PC-9 (cell line): ENCODE results near the gene GAB2. TPM values are rescaled to one million over a fixed set of nuclear protein-coding genes. Genes with fewer than 3 reads are reported as not detected.

Experiments used
- Bru-seq: library from RNA; stranded (reverse); fragments of 400-500 nt; gene quantifications from one replicate; lab custom pipeline; 2021; lab: Mats Ljungman, UMichigan
- BruChase-seq, 2 experiments: library from RNA; stranded (reverse); fragments of 400-500 nt; gene quantifications; one replicate each; lab custom pipeline; 2021; lab: Mats Ljungman, UMichigan
- BruUV-seq: library from RNA; stranded (reverse); fragments of 400-500 nt; replicated peaks from 2 replicates; lab custom pipeline; 2021; lab: Mats Ljungman, UMichigan
- CTCF ChIA-PET: fragments of 300-600 bp; sonication (Branson Sonifier 250); formaldehyde crosslinking; loops from one replicate; lab custom pipeline; 2022; ENCODE audit warnings: antibody characterized with exemption; lab: Charles Lee
- POLR2A ChIA-PET: fragments of 300-600 bp; sonication (Branson Sonifier 250); formaldehyde crosslinking; loops from one replicate; lab custom pipeline; 2022; ENCODE audit warnings: antibody characterized with exemption; ENCODE audit not compliant: unreplicated experiment; lab: Charles Lee
- DNase-seq, 2 experiments: peaks; one replicate each; pipeline versions ENCODE4 v3.0.0 to v3.0.0-alpha.2; 2015 to 2022; ENCODE audit warnings: mixed read lengths in 1 of 2
- H2AFZ ChIP-seq: fragments of 200-600 bp; sonication (generic); 2 replicates; pipeline ENCODE4 v1.8.1; 2017; ENCODE audit warnings: antibody characterized with exemption
- H3F3A ChIP-seq: fragments of 200-600 bp; sonication (generic); 2 replicates; pipeline ENCODE4 v1.8.1; 2017; ENCODE audit warnings: antibody characterized with exemption, mild to moderate bottlenecking, low read depth; ENCODE audit not compliant: insufficient read depth
- H3K27ac ChIP-seq: fragments of 200-600 bp; sonication (generic); 2 replicates; pipeline ENCODE4 v1.6.1; 2016; ENCODE audit warnings: mixed run types
- H3K27me3 ChIP-seq: fragments of 200-600 bp; sonication (generic); 2 replicates; pipeline ENCODE4 v1.6.1; 2016; ENCODE audit warnings: low read depth, mixed run types; ENCODE audit not compliant: insufficient read depth
- H3K36me3 ChIP-seq: fragments of 200-600 bp; sonication (generic); 2 replicates; pipeline ENCODE4 v1.6.1; 2016; ENCODE audit warnings: low read depth, mixed run types
- H3K4me1 ChIP-seq: fragments of 200-600 bp; sonication (generic); replicated peaks from 2 replicates; pipeline ENCODE4 v1.6.1; 2016; ENCODE audit warnings: mixed run types; ENCODE audit not compliant: insufficient read depth
- H3K4me2 ChIP-seq: fragments of 200-600 bp; sonication (generic); 2 replicates; pipeline ENCODE4 v1.6.1; 2017; ENCODE audit warnings: mixed run types
- H3K4me3 ChIP-seq: fragments of 200-600 bp; sonication (generic); 2 replicates; pipeline ENCODE4 v1.6.1; 2016; ENCODE audit warnings: mixed run types
- H3K79me2 ChIP-seq: fragments of 200-600 bp; sonication (generic); 2 replicates; pipeline ENCODE4 v1.6.1; 2017; ENCODE audit warnings: low read depth, mixed run types
- H3K9me2 ChIP-seq: fragments of 200-600 bp; sonication (generic); 2 replicates; pipeline ENCODE4 v1.8.1; 2017; ENCODE audit warnings: mild to moderate bottlenecking; ENCODE audit not compliant: insufficient read depth
- H3K9me3 ChIP-seq: fragments of 200-600 bp; sonication (generic); 2 replicates; pipeline ENCODE4 v1.8.1; 2016; ENCODE audit warnings: low read depth; ENCODE audit not compliant: insufficient read depth
- H4K20me1 ChIP-seq: fragments of 200-600 bp; sonication (generic); 2 replicates; pipeline ENCODE4 v1.8.1; 2017; ENCODE audit not compliant: insufficient read depth
- EZH2 ChIP-seq: fragments of 200-600 bp; sonication (generic); IDR thresholded peaks from 2 replicates; pipeline ENCODE4 v1.8.0; 2017; ENCODE audit warnings: antibody characterized with exemption, low read depth
- intact Hi-C: fragments of 100-400 bp; cut with micrococcal nuclease; formaldehyde crosslinking; loops from one replicate; pipeline ENCODE4 v1.10.0; 2022; ENCODE audit not compliant: unreplicated experiment
- long read RNA-seq: library from polyadenylated mRNA; stranded (forward); transcript quantifications from one replicate; pipeline ENCODE4 v2.0.0, GENCODE V29; 2022
- total RNA-seq: library from RNA; stranded (reverse); gene quantifications from 2 replicates; pipeline ENCODE4 v1.2.3, GENCODE V29; 2021
- TF ChIP-seq, protein P1 (sequence below): fragments of 200-600 bp; sonication (generic); conservative IDR thresholded peaks from 2 replicates; pipeline ENCODE4 v1.6.1; 2017; ENCODE audit warnings: mixed run types, antibody characterized with exemption, mild to moderate bottlenecking, moderate library complexity

Gene GAB2, protein sequence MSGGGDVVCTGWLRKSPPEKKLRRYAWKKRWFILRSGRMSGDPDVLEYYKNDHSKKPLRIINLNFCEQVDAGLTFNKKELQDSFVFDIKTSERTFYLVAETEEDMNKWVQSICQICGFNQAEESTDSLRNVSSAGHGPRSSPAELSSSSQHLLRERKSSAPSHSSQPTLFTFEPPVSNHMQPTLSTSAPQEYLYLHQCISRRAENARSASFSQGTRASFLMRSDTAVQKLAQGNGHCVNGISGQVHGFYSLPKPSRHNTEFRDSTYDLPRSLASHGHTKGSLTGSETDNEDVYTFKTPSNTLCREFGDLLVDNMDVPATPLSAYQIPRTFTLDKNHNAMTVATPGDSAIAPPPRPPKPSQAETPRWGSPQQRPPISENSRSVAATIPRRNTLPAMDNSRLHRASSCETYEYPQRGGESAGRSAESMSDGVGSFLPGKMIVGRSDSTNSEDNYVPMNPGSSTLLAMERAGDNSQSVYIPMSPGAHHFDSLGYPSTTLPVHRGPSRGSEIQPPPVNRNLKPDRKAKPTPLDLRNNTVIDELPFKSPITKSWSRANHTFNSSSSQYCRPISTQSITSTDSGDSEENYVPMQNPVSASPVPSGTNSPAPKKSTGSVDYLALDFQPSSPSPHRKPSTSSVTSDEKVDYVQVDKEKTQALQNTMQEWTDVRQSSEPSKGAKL
- total RNA-seq = 17.5 and 25.7 TPM in 2 replicates
- percentile 71 among the genes with signal in this experiment for Bru-seq, nascent RNA
- percentile 73 among the genes with signal in this experiment for BruChase-seq, experiment 1, labeled RNA remaining after a 2-hour chase
- percentile 55 among the genes with signal in this experiment for BruChase-seq, experiment 2, labeled RNA remaining after a 6-hour chase
- long read RNA-seq, partial matches to known transcripts = 0 of 8 reads
- long read RNA-seq, other reads (novel, unspliced or antisense) = 8 of 8 reads

DNA sequence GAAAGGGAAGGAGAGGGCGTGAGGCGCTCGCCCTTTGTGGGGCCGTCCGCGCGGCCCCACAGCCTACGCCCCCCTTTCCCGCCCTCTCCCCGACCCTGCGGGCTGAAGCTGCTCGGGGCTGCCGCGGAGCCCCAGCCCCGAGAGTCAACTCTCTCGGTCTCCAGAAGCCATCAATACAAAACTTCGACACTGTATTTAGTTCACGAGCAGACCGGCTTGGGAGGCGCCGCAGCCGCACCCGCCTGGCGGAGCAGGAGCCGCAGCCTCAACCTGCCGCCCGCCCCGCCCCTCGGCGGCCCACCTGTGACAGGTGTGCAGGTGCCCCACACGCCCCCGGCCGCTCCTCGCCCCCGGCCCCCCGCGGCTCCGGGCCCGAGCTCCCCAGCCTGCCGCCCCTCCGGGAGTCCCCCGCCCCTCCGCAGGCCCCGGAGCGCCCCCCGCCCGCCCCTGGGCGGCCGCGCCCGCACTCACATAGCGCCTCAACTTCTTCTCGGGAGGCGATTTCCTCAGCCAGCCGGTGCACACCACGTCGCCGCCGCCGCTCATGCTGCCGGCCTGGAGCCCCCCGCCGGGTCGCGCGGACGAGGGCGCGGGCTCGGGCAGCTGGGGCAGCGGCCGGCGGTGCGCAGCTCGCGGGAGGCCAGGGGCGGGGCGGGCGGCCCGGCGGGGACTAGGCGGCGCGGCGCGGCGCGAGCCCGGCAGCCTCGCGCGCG lies at the start of gene GAB2:
GAB2 (minus strand) TSS at position 646 of the 713 bp plus-strand sequence; CDS start at position 546, 100 bp downstream.
- Histone ChIP-seq H3K9me2 (no peaks in the 10 kb centered on the region), H3K27ac (peak within 1 kb of the TSS; percentile 61), H3K4me1 (peaks cover 26% of the 10 kb centered on the region), H4K20me1 (no peaks in the 10 kb centered on the region), H3K27me3 (no peaks in the 10 kb centered on the region), H3K79me2 (peaks cover 12% of the 10 kb centered on the region; the same call in 1 of the 2 replicates), H3F3A (peaks cover 37% of the 10 kb centered on the region), H3K4me2 (peak within 1 kb of the TSS; percentile 91), H3K9me3 (no peaks in the 10 kb centered on the region), H3K4me3 (peak within 1 kb of the TSS; percentile 84), H2AFZ (peak within 1 kb of the TSS; percentile 93), H3K36me3 (no peaks in the 10 kb centered on the region)
- peak in 1 of 2 experiments; percentile 62 for DNase-seq
- intact Hi-C loops = loop anchor here (1.0 to 10.0 kb wide), 5 partner anchors 52 to 373 kb away; partner anchors contain the start of genes ALG8 and NARS2
- ChIA-PET CTCF (interaction anchor here (0.5 to 2.0 kb wide), 2 partner anchors 53 to 189 kb away, joined by 3 to 9 read pairs; no protein-coding TSS in a partner anchor), POLR2A (interaction anchor here (0.6 to 0.7 kb wide), 2 partner anchors 229 to 395 kb away, joined by 3 read pairs; no protein-coding TSS in a partner anchor)
- TF ChIP-seq, protein P1, sequence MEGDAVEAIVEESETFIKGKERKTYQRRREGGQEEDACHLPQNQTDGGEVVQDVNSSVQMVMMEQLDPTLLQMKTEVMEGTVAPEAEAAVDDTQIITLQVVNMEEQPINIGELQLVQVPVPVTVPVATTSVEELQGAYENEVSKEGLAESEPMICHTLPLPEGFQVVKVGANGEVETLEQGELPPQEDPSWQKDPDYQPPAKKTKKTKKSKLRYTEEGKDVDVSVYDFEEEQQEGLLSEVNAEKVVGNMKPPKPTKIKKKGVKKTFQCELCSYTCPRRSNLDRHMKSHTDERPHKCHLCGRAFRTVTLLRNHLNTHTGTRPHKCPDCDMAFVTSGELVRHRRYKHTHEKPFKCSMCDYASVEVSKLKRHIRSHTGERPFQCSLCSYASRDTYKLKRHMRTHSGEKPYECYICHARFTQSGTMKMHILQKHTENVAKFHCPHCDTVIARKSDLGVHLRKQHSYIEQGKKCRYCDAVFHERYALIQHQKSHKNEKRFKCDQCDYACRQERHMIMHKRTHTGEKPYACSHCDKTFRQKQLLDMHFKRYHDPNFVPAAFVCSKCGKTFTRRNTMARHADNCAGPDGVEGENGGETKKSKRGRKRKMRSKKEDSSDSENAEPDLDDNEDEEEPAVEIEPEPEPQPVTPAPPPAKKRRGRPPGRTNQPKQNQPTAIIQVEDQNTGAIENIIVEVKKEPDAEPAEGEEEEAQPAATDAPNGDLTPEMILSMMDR = no peak
- BruUV-seq = no TSS peak

DNA sequence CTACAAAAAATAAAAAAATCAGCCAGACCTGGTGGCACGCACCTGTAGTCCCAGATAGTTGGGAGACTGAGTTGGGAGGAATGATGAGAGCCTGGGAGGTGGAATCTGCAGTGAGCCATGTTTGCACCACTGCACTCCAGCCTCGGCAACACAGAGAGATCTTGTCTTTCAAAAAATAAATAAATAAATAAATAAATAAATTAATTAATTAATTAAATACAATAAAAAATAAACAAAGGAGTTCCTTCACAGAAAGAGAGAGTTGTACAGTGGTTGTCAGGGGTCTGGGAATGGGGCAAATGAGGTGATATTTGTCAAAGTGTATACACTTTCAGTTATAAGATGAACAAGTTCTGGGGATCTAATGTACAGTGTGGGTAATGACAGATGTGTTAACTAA lies 49.8 kb upstream of the GAB2 start:
- no peaks in the 10 kb centered on the region for H3F3A ChIP-seq
- H3K27ac ChIP-seq = no peak overlapping the region
- ChIA-PET CTCF (no interaction called here), POLR2A (no interaction called here)
- H3K9me3 ChIP-seq = no peaks in the 10 kb centered on the region
- TF ChIP-seq EZH2 = no peak
- TF ChIP-seq, protein P1 = no peak
- no peak overlapping the region for H3K4me2 ChIP-seq
- no peak overlapping the region for H3K4me3 ChIP-seq
- intact Hi-C loops = no loop called here
- H4K20me1 ChIP-seq = no peaks in the 10 kb centered on the region
- H3K36me3 ChIP-seq = no peaks in the 10 kb centered on the region
- no peaks in the 10 kb centered on the region for H3K4me1 ChIP-seq
- no TSS peak for BruUV-seq
- H3K79me2 ChIP-seq = no peaks in the 10 kb centered on the region
- H3K9me2 ChIP-seq = no peaks in the 10 kb centered on the region
- H3K27me3 ChIP-seq = no peaks in the 10 kb centered on the region
- no peak for DNase-seq
- no peak overlapping the region for H2AFZ ChIP-seq
